NCI-H1436 (cell line): ENCODE measurements around the gene NEO1.
A peak's percentile ranks its signal among the peaks of the same experiment; 100 is the strongest.

Source experiments
- DNase-seq: peaks from one replicate; lab custom pipeline; 2025; lab: John Stamatoyannopoulos, UW

The NEO1 gene

DNA sequence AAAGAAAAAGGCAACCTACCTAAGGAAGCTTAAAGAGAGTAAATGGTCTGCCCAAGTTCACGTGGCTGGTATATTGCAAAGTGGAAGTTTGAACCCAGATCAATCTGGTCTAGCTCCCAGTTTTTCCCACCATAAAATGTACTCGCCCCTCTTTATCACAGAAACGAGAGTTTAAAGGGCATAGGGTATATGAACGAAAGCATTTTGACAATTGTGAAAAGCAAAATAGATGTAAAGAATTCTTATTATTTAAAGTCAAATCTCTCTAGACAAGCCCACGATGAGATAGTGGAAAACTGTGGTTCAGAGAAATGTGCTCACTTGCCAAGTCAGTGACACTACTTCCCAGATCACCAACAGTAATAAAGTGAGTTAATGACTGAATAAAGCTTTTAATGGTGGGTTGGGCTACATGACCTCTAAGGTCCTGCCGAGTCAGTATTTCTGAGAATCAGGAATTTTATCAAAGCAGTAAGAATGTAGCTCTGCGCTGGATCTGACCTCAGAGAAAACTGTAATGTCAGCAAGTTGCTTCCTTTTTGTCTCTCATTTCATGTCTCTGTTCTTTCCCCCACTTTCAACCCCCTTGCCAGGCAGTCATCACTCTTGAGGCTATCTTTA, 23.3 kb upstream of the NEO1 start:
- no peak for DNase-seq

DNA sequence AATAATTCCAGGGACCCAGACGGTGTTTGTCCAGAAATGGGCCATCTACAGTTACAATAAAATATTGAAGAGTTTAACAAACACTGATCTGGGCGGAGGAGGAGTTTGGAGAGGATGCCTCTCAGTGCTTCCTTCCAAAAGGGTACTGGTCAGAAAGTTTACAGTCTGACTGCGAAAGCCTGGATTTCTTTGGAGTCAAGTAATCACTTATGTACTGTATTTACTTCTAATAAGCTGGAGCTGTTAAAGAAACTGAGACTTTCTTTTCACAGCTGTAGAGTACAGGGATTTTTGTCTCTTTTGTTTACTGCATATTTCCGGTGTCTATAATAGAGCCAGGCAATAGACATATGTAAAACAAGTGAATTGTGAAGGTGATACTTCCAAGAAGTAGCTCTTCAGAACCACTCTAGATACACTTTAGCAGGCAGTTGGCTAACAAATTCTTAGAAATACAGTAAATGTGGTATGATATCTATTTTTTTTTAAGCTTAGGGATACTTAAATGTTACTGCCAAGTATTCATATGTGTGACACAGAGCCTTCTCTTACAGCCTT, 22.1 kb upstream of the NEO1 start:
- no peak for DNase-seq

DNA sequence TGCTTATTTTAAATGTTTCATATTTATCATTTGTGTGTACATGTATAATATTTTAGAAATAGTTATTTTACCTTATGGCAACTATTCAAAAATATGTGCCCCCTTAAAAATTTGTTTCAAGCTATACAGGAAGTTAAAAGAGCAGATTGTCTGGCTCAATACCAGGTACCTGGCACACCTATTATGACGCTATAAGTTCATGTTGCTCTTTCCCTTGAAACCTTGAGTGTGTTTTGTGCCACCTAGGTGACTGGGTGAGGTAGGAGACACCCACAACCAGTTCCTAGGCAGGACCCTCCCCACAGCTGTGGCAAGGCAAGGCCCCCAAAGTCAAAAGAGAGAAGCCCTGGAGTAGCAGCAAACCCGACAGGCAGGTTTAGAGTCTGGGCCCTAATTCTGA, 20.6 kb upstream of the NEO1 start:
- no peak for DNase-seq

DNA sequence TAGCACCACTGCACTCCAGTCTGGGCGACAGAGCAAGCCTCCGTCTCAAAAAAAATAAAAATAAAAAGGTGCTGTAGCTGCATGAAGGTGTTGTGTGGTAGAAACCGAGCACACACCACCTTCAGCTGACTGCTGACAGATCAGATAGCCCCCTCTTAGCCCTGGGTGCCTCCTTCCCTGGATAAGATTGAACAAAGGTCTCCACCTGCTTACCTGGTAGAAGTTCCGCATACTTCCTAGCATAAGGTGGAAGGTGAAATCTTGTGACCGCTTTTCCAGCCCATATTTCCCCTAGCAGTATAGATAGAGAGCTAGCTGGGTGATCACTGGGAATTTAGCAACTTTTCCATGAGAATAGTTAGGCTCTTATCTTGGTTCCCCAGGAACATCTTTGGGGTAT, 18.7 kb upstream of the NEO1 start:
- DNase-seq = no peak

DNA sequence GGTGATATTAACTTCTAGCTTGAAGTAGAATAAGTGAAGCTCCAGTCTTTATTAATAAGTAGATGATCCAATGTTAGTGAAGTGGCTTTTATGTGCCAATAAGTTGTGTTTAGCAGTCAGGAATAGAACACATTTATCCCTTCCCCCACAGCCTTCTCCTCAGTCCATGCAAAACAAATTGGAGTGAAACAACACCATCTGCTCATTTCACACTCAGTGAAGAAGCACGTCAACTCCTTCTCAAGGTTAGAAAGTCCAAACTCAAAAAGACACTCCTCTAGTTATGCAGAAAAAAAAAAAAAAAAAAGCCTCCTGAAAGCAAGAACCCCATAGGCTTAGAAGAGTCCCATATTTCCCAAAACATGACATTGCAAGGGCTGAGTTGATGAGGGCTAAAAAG, 18.0 kb upstream of the NEO1 start:
- DNase-seq = no peak

DNA sequence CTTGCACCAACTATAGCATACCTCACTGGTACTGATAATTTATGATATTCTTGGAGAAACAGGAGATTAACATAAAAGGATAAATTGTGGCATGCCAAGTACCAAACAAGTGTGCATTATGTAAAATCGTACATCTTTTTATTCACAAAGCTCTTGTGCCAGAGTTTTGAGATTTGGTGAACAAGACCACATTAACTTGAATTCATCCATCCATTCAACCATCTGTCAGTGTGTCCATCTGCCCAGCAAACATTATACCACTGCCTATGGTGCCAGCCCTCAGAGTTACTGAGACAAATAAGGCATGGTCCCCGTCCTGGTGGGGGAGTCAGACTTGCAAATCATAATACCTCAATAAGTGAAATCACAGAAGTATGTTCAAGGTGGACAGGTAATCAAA, 17.0 kb upstream of the NEO1 start:
- no peak for DNase-seq

DNA sequence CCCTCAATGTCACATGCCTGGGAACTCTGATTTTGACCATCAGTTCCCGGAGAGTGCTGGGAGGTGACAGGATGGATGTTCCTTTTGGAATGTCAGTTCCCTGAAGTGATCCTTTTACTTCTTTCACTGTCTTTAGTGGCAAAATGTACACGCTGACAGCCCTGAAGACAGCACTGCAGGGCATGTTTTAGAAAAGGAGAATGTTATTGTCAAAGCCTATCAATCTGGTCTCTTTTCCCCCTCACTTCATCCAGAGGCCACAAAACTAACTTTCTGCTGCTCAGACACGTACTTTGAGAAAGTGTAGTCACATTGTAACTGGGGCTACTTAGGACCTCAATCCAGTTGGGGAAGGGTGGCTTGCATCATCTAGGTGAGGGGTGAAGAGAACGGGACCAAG, 14.0 kb upstream of the NEO1 start:
- DNase-seq = no peak

DNA sequence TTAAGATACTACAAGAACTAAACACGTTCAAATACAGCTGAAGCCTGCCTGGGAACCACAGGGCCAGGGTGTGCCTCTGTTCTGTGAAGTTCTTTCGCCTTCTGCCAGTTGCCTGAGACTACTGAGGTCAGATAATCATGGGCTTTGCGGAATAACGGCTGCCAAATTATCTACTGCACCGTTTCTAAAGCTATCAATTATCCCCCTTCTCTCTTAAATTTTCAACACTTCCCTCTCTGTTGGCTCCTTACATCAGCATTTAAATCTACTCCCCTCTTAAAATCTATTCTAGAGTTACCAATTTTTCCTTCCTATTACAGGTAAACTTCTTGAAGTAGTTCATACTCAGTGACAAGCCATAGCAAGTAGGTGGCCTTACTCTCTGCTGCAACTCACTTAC, 6.2 kb upstream of the NEO1 start:
- no peak for DNase-seq

DNA sequence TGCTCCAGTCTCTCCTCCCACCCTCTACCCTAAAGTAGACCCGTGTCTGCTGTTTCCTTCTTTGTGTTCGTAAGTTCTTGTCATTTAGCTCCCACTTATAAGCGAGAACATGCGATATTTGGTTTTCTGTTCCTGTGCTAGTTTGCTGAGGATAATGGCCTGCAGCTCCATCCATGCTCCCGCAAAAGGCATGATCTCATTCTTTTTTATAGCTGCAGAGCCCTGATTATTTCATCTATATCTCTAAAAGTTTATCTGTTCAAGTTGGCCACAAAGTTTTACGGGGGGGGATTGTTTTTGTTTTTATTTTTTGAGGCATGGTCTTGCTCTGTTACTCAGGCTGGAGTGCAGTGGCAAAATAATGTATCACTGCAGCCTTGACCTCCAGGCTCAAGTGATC, 4.4 kb upstream of the NEO1 start:
- no peak for DNase-seq

DNA sequence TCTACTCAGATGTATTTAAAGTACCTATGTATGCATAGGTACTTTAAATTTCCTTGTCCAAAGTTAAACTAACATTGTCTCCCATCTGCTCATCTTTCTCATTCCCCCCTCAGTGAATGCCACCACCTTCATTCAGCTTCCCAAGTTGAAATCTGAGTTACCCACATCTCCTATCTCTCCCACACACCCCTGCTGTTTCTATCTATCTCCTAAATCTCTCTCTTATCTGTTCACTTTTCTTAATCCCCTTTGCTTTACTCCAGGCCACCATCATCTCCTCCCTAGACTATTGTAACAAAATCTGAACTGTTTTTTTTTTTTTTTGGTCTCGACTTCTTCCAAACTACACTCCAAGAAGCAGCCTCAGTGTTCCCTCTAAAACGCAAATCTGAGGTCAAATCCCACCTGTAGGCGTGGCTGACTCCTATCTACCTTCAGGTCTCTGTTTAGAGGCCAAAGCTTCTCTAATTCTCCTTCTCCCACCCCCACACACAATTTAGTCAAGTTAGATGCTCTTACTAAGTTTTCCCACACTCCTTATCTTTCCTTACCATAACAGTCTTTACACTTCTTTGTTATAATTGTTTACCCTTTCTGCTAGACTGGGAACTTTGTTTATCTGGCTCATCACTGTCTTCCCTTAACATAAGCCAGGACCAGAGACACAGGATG, 3.5 kb upstream of the NEO1 start:
- DNase-seq = no peak

DNA sequence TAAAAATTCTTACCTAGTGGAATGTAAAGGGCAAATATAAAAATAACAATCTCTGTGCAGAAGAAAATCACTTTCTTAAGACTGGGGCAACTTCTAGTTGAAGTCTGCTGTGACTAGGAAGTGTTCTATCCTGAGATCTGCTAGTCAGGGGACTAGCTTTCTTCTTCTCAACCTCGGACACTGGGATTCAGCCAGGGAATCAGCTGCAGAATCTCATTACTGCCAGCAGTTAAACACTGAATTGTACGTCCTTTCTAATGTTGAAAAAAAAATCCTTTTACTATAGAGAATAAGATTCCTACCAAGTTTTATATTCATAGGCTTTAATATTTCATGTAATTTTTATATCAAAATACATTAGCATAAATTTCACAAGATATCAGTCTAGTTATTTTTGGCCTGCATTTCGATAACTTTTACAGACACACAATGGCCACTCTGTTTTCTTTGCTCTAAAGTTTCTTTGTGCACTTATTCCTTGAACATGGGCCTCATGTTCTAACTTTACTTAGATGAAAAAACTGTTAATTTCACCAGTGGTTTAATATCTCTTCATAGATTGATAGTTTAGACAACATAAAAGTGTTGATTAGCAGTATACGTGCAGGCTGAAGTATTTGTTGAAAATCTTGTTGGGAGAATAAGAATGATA, 2.6 kb upstream of the NEO1 start:
- DNase-seq = no peak

DNA sequence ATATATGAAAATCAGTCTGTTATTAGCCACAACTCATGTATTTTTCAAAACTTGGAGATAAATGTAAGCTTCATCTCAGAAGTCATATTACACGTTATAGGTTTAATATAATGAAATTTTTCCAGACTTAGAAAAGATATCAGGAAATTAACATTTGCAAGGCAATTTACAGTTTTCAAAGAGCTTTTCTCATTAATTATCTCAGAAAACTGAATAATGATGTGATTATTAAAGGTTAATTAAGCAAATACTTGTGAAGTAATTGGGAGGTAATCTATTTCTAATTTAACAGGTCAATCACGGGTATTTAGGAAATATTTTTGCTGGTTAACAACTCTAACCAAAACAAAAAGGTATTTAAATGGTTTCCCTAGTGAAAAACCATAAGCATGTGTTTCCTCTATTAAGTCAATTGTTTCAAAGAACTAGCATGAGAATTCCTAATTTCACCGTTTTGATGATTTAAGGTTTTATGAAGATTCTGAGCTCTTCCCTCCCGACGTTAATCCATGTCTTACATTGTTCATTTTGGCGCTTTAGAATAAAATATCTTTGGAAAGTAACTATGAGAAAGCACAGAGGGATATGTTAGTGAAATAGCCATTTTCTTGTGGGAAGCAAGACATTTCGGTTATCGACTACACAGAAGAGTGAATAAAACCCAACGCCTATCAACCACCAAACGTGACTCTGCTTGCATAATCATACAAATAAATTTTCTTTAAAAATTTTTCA, 1.5 kb upstream of the NEO1 start:
- no peak for DNase-seq

DNA sequence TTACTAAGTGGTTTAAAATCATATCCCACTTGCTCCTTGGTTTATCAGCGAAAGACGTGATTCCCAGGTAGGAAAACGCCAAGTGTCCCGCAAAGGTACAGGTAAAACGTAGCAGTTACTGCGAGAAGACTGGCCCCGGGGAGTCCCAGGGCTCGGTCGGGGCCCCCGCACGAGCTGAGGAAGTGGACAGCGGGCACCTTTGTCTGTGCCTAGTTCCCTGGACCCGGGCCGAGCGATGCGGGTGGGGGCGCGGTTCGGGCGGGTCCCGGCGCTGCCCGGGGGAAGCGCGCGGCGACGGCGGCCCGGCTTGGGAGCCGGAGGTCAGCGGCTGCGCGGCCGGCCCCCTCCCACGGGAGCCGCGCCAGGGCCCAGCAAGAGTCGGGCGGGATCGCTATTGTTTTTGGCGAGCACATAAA, 864 bp upstream of the NEO1 start:
- DNase-seq = no peak

DNA sequence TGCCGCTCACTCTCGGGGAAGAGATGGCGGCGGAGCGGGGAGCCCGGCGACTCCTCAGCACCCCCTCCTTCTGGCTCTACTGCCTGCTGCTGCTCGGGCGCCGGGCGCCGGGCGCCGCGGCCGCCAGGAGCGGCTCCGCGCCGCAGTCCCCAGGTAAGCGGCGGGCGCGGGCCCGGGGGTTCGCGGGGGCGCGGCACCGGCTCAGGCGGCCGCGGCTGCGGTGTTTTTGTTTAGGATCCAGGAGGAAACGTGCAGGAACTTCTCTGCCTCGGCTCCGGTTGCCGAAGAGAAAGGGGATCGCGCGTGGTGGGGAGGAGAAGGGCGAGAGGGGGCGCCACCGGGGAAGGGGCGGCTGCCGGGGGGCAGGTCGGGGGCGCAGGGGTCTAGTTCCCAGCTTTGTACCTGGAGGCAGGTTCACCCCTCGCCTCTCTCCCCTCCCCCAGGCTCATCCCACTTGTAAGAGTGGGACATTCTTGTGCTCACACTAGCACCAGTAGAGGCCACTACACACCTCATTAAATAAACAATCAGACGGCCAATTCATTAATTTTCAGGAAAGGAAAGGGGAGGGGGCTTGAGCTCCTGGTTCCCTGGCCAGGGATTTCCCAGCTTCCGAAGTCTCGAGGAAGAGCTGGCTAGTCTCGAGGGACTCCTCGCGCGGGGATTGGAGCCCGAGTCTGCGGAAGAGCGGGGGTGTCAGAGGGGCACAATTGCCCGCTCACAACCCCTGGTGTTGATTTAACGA, 562 bp downstream of the NEO1 start:
- peak; percentile 44 for DNase-seq

DNA sequence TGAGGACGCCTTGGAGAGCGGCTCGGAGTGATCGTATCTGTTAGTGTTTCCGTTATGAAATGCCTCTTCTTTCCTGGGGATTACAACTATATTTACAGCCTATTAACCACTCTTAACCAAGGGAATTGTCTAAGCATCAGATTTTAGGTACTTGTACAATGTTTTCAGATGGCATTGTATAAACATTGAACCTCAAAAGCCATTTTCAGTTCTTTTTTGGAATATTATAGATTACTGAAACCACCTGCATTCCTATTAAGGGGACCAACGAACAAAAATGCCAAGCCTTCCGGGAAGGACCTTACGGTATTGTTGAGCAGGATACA, 1.1 kb downstream of the NEO1 start:
- no peak for DNase-seq

DNA sequence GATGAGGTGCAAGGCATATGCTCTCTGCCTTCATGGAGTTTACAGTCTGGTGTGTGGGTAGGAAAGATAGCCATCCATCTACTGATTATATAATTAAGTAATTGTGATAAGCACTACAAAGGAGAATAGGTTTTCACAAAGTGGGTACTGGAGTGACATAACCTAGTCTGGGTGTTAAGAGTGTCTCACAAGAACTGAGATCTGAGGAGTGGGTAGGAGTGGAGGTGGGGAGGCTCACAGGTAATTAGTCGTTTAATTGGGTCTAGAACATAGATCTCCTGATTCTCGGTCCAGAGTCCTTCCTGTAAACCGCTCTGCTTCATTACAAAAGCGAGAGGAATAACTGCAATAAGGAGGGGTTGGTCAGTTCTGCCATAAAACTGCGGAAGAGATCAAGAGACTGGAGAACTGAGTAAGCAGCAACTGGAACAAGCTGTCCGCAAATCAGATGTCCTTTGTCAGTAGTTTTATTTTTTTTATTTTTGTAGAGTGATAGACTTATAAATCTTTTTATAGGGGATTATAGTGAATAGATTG, 2.2 kb downstream of the NEO1 start:
- no peak for DNase-seq

DNA sequence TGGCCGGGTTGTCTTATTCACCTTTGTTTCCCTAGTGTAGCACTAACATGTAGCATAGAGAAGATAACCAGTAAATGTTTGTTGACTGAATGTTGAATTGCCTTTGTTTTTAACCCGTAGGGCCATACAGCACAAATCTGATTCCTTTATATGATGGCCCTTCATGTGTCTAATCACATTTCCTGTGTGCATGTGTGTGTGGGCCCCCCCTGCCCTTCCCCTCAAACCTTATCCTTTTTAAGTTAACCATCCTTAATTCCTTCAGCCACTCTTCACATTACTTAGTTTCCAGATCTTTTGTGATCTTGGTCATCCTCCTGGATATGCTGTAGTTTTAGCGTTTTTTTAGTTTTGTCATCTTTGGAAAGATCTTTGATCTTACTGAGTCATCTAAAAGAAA, 4.2 kb downstream of the NEO1 start:
- no peak for DNase-seq

DNA sequence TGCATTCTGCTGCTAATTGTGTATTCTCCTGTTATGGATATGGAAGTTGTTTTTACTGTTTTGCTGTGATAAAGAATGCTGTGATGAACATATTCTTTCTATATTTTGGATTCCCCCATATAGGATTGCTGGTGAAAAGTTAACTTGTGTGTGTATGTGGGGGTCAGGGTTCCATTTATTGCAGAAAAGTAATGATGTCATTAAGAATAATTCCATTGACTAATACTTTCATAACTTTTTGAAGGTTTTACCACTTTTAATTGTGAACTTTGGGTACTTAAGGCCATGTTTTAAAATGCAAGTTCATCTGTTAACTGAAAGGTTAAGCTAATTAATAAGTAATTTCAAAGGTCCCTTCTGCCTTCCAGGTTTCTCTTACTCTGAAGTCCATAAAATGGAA, 6.2 kb downstream of the NEO1 start:
- no peak for DNase-seq

DNA sequence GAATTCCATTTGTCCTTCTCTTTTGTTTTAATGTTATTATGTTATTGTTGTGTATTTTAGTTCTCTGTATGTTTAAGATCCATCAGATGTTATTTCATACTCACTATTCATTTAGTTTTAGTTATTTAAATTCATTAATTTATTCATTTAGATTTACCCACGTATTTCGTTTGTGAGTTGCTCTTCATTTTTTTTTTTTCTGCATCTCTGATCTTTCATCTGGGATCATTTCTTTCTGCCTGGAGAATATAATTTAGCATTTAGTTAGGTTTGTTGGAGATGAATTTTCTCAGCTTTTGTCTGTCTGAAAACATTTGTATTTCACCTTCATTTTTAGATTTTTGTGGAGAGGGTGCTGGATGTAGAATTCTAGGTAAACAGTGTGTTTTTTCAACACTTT, 12.9 kb downstream of the NEO1 start:
- DNase-seq = no peak

DNA sequence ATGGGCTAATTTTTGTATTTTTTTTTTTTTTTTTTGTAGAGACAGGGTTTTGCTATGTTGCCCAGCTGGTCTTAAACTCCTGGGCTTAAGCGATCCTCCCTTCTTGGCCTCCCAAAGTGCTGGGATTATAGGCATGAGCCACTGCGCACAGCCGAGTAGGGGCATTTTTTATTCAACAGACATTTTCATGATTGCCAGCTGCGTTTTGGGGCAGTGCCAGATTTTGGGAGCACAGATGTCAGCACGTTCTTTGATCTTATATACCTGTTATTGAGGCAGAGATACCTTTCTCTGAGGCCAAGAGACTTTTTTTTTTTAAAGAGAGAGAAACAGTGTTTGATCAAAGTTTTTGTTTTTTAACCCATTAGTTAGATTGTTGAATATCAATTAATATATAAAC, 16.8 kb downstream of the NEO1 start:
- no peak for DNase-seq

DNA sequence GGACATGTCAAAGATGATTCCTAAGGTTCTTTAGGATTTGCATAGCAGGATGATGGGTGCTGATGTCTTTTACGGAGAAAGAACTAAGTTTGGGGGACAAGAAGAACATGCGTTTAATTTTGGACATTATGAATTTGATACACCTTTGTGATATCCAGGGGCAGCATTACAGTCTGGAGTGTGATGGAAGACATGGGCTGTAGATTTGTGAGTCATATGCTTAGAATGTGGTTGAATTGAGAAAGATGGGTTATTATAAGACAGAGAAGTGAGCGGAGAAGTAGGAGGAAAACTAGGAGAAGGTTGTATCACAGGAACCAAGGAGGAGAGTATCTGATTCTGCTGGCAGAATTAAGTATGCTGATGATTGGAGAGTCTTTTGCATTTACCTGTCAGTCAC, 20.6 kb downstream of the NEO1 start:
- DNase-seq = no peak

DNA sequence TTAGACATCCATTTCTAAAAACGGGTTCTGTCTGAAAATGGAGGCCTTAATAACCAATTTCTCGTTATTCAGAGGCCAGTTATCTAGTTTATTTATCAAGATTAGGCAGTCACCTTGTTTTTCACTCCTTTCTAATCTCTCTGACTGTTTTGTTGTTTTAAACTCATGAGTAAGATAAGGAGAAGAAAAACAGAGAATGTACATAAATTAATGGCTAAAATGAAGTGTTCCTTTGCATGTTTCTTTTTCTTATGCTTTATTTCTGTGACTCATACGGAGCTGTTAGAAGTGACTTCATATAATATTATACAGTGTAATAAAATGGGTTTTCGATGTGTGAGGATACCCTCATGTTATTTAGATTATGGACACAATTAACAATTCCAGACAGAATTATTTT, 22.0 kb downstream of the NEO1 start:
- DNase-seq = no peak
